Tibial nerve (tissue), 4 donors: ENCODE data around the gene GRAMD4. TPM values are rescaled to one million over a fixed set of nuclear protein-coding genes. Genes with fewer than 3 reads are reported as not detected.
"Not testable (repeated sequence)": the region's sequence is repeated elsewhere in the genome, so short reads cannot be mapped to it uniquely, and the experiment has no call there.

Source experiments
- DNase-seq, 2 donors: peaks; one replicate each; pipeline ENCODE4 v3.0.0-alpha.2; 2019; ENCODE audit warnings: low spot score in 2 of 2
- H3K27ac ChIP-seq, 4 donors: fragments of 200-600 bp; sonication (generic) in 3 of 4; one replicate each; pipeline ENCODE4 v1.5.1; 2017 to 2019; ENCODE audit warnings: mild to moderate bottlenecking in 1 of 4
- H3K27me3 ChIP-seq, 2 donors: fragments of 200-600 bp; sonication (generic) in 1 of 2; one replicate each; pipeline versions ENCODE4 v1.5.1 to v1.6.0; 2017 to 2019
- H3K36me3 ChIP-seq, 3 donors: fragments of 200-600 bp; sonication (generic); one replicate each; pipeline ENCODE4 v1.5.1; 2018 to 2019
- H3K4me1 ChIP-seq, 4 donors: fragments of 200-600 bp; sonication (generic) in 3 of 4; one replicate each; pipeline ENCODE4 v1.5.1; 2017 to 2019
- H3K4me3 ChIP-seq, 4 donors: fragments of 200-600 bp; sonication (generic) in 3 of 4; one replicate each; pipeline ENCODE4 v1.5.1; 2017 to 2019; ENCODE audit warnings: mild to moderate bottlenecking in 1 of 4, moderate library complexity in 1 of 4
- H3K9me3 ChIP-seq, 4 donors: fragments of 200-600 bp; sonication (generic) in 3 of 4; one replicate each; pipeline ENCODE4 v1.5.1; 2017 to 2019
- CTCF ChIP-seq, 5 experiments: fragments of 200-600 bp in 3 of 5; fragments of 450-650 bp in 2 of 5; sonication (generic) in 3 of 5; IDR thresholded peaks; one replicate each; pipeline ENCODE4 v1.5.1; 2016 to 2019; ENCODE audit warnings: antibody characterized with exemption in 5 of 5, mild to moderate bottlenecking in 3 of 5, moderate library complexity in 2 of 5
- EP300 ChIP-seq, 2 donors: sonication (generic); formaldehyde crosslinking; IDR thresholded peaks; one replicate each; pipeline ENCODE4 v1.6.1; 2017; ENCODE audit warnings: antibody characterized with exemption in 2 of 2, mild to moderate bottlenecking in 1 of 2
- POLR2A ChIP-seq, 2 donors: fragments of 450-650 bp; IDR thresholded peaks; one replicate each; pipeline ENCODE4 v1.6.1; 2017; ENCODE audit warnings: antibody characterized with exemption in 2 of 2, mild to moderate bottlenecking in 2 of 2, moderate library complexity in 2 of 2
- WGBS, 2 donors: methylation state at CpG; one replicate each; pipeline ENCODE4 v1.1.5; 2018; 5-methylcytosine and 5-hydroxymethylcytosine counted together
- total RNA-seq, 4 donors: library from RNA; depleted of rRNA; stranded (reverse); fragments of >200 nt; gene quantifications; one replicate each; pipeline ENCODE4 v1.1.0, GENCODE V29; 2016

Gene GRAMD4
- total RNA-seq, 4 donors from 2014 or later = 18.2 to 299 (median 54.3) TPM

- H3K27ac ChIP-seq = no peak overlapping the region
- no peaks in the 10 kb centered on the region for H3K27me3 ChIP-seq
- H3K36me3 ChIP-seq = peaks cover 0 to 20% (median 0%) of the 10 kb centered on the region in 3 donors
- H3K4me1 ChIP-seq = peaks cover 0 to 12% (median 0%) of the 10 kb centered on the region in 4 donors
- H3K4me3 ChIP-seq = no peak overlapping the region
- 80 to 82% methylated on average over 11 of the region's 11 CpGs for WGBS, 2 donors
- TF ChIP-seq EP300 (IDR thresholded peaks at IDR 0.05) = no peak
- TF ChIP-seq CTCF (IDR thresholded peaks at IDR 0.05) = no peak
- TF ChIP-seq POLR2A (IDR thresholded peaks at IDR 0.05) = no peak
- no peak for DNase-seq
- no peaks in the 10 kb centered on the region for H3K9me3 ChIP-seq
Observed at GRCh38 chr22:46634011-46634699, 14.0 kb downstream of the GRAMD4 start.

- H3K27me3 ChIP-seq, H3K9me3 ChIP-seq, H3K4me3 ChIP-seq, DNase-seq: not testable (repeated sequence)
- WGBS, 2 donors = 57 to 59% methylated on average over 12 to 15 of the region's 30 CpGs
- peaks cover 0 to 22% (median 0%) of the 10 kb centered on the region in 4 donors for H3K4me1 ChIP-seq
- peak overlapping the region in 2 of 4 donors; percentile 38 to 45 for H3K27ac ChIP-seq
- H3K36me3 ChIP-seq = peaks cover 0 to 23% (median 0%) of the 10 kb centered on the region in 3 donors
Observed at GRCh38 chr22:46634973-46635685, 14.9 kb downstream of the GRAMD4 start.

GRCh38 chr22:46635756-46636155 lies 15.6 kb downstream of the GRAMD4 start:
- Histone ChIP-seq H3K27me3 (no peaks in the 10 kb centered on the region), H3K36me3 (peaks cover 0 to 18% (median 0%) of the 10 kb centered on the region in 3 donors), H3K9me3 (no peaks in the 10 kb centered on the region), H3K27ac (peak overlapping the region in 3 of 4 donors; percentile 17 to 45 (median 38)), H3K4me3 (no peak overlapping the region), H3K4me1 (peaks cover 0 to 28% (median 0%) of the 10 kb centered on the region in 4 donors)
- no peak for TF ChIP-seq EP300 (IDR thresholded peaks at IDR 0.05)
- no peak for TF ChIP-seq POLR2A (IDR thresholded peaks at IDR 0.05)
- no peak for TF ChIP-seq CTCF (IDR thresholded peaks at IDR 0.05)
- no peak for DNase-seq
- 81 to 83% methylated on average over 11 of the region's 11 CpGs for WGBS, 2 donors

GRCh38 chr22:46636221-46637002 lies 16.2 kb downstream of the GRAMD4 start:
- WGBS, 2 donors = 62 to 81% methylated on average over 10 to 15 of the region's 29 CpGs
- Histone ChIP-seq H3K27me3 (no peaks in the 10 kb centered on the region), H3K27ac (peak overlapping the region in 3 of 4 donors; percentile 33 to 48 (median 38)), H3K4me3 (no peak overlapping the region), H3K9me3 (no peaks in the 10 kb centered on the region), H3K4me1 (peaks cover 0 to 34% (median 0%) of the 10 kb centered on the region in 4 donors), H3K36me3 (peaks cover 0 to 13% (median 0%) of the 10 kb centered on the region in 3 donors)
- no peak for DNase-seq
- TF ChIP-seq POLR2A (IDR thresholded peaks at IDR 0.05) (no peak), EP300 (IDR thresholded peaks at IDR 0.05) (no peak)

- 84 to 86% methylated on average over 16 to 21 of the region's 21 CpGs for WGBS, 2 donors
- peak overlapping the region in 1 of 4 donors; percentile 50 for H3K27ac ChIP-seq
- H3K27me3 ChIP-seq = no peaks in the 10 kb centered on the region
- H3K4me1 ChIP-seq = peaks cover 0 to 49% (median 0%) of the 10 kb centered on the region in 4 donors
- H3K9me3 ChIP-seq = no peaks in the 10 kb centered on the region
- TF ChIP-seq EP300 (IDR thresholded peaks at IDR 0.05) (no peak), POLR2A (IDR thresholded peaks at IDR 0.05) (no peak), CTCF (IDR thresholded peaks at IDR 0.05) (no peak)
- H3K4me3 ChIP-seq = no peak overlapping the region
- no peak for DNase-seq
- H3K36me3 ChIP-seq = peaks cover 0 to 13% (median 0%) of the 10 kb centered on the region in 3 donors
Observed at GRCh38 chr22:46637711-46638600, 17.8 kb downstream of the GRAMD4 start.
